H9 (cell line): ENCODE results near the gene CAPN8. TPM values are rescaled to one million over a fixed set of nuclear protein-coding genes. Genes with fewer than 3 reads are reported as not detected.

ENCODE experiments used
- DNase-seq: peaks from one replicate; pipeline ENCODE4 v3.0.0-alpha.2; 2017
- H2AFZ ChIP-seq: one replicate; pipeline ENCODE4 v1.6.1; 2013; ENCODE audit warnings: mild to moderate bottlenecking, low read length, control low read depth, moderate library complexity
- H2AK5ac ChIP-seq: 2 replicates; pipeline ENCODE4 v1.6.1; 2013; ENCODE audit warnings: low read length, control low read depth, mixed read lengths; ENCODE audit not compliant: insufficient read length
- H2BK120ac ChIP-seq: one replicate; pipeline ENCODE4 v1.6.1; 2013; ENCODE audit warnings: low read depth, mild to moderate bottlenecking, low read length, control low read depth, inconsistent platforms; ENCODE audit not compliant: poor library complexity, severe bottlenecking
- H2BK12ac ChIP-seq: 2 replicates; pipeline ENCODE4 v1.6.1; 2013; ENCODE audit warnings: low read length, control low read depth, mixed read lengths, low read depth; ENCODE audit not compliant: insufficient read length
- H2BK15ac ChIP-seq: 2 replicates; pipeline ENCODE4 v1.6.1; 2013; ENCODE audit warnings: low read depth, low read length, control low read depth
- H2BK20ac ChIP-seq: one replicate; pipeline ENCODE4 v1.6.1; 2013; ENCODE audit warnings: low read depth, mild to moderate bottlenecking, low read length, control low read depth, inconsistent platforms; ENCODE audit not compliant: poor library complexity, severe bottlenecking
- H2BK5ac ChIP-seq: 2 replicates; pipeline ENCODE4 v1.6.1; 2013; ENCODE audit warnings: low read length, control low read depth, mixed read lengths; ENCODE audit not compliant: insufficient read length
- H3K14ac ChIP-seq: 2 replicates; pipeline ENCODE4 v1.6.1; 2013; ENCODE audit warnings: low read length, control low read depth; ENCODE audit not compliant: insufficient read depth
- H3K18ac ChIP-seq: 2 replicates; pipeline ENCODE4 v1.6.1; 2013; ENCODE audit warnings: low read depth, mild to moderate bottlenecking, mixed read lengths, low read length, control low read depth; ENCODE audit not compliant: insufficient read length
- H3K23ac ChIP-seq: 2 replicates; pipeline ENCODE4 v1.6.1; 2013; ENCODE audit warnings: low read length, control low read depth, mixed read lengths, low read depth; ENCODE audit not compliant: insufficient read length
- H3K23me2 ChIP-seq: 2 replicates; pipeline ENCODE4 v1.6.1; 2013; ENCODE audit warnings: low read depth, mild to moderate bottlenecking, mixed read lengths, low read length, control low read depth; ENCODE audit not compliant: insufficient read length, poor library complexity, severe bottlenecking
- H3K27ac ChIP-seq: 2 replicates; pipeline ENCODE4 v1.5.1; 2013; ENCODE audit warnings: low read length, control low read depth, mixed read lengths, low read depth; ENCODE audit not compliant: insufficient read length
- H3K27me3 ChIP-seq: 2 replicates; pipeline ENCODE4 v1.6.1; 2013; ENCODE audit warnings: low read length, control low read depth, inconsistent platforms; ENCODE audit not compliant: insufficient read depth
- H3K4ac ChIP-seq: 2 replicates; pipeline ENCODE4 v1.6.1; 2013; ENCODE audit warnings: low read depth, mild to moderate bottlenecking, control low read depth, inconsistent platforms, low read length, moderate library complexity
- H3K4me1 ChIP-seq: 2 replicates; pipeline ENCODE4 v1.6.1; 2013; ENCODE audit warnings: low read length, control low read depth, inconsistent platforms; ENCODE audit not compliant: insufficient read depth
- H3K4me2 ChIP-seq: 2 replicates; pipeline ENCODE4 v1.6.1; 2013; ENCODE audit warnings: low read length, control low read depth, mixed read lengths; ENCODE audit not compliant: insufficient read length, insufficient read depth
- H3K56ac ChIP-seq: 2 replicates; pipeline ENCODE4 v1.6.1; 2013; ENCODE audit warnings: low read depth, mild to moderate bottlenecking, mixed read lengths, low read length, control low read depth; ENCODE audit not compliant: insufficient read length
- H3K79me1 ChIP-seq: 2 replicates; pipeline ENCODE4 v1.6.1; 2013; ENCODE audit warnings: low read depth, mild to moderate bottlenecking, moderate library complexity, low read length, control low read depth, inconsistent platforms; ENCODE audit not compliant: insufficient read depth, poor library complexity, severe bottlenecking
- H3K79me2 ChIP-seq: 2 replicates; pipeline ENCODE4 v1.6.1; 2013; ENCODE audit warnings: low read length, control low read depth, inconsistent platforms; ENCODE audit not compliant: insufficient read depth
- H3K9ac ChIP-seq: 2 replicates; pipeline ENCODE4 v1.6.1; 2013; ENCODE audit warnings: low read length, control low read depth, mixed read lengths; ENCODE audit not compliant: insufficient read length; ENCODE audit errors: extremely low read depth
- H3K9me3 ChIP-seq: one replicate; pipeline ENCODE4 v1.6.1; 2013; ENCODE audit warnings: low read depth, low read length, inconsistent platforms; ENCODE audit not compliant: control insufficient read depth
- H3T11ph ChIP-seq: one replicate; pipeline ENCODE4 v1.6.1; 2013; ENCODE audit warnings: mild to moderate bottlenecking, low read length, control low read depth, inconsistent platforms
- H4K20me1 ChIP-seq: one replicate; pipeline ENCODE4 v1.6.1; 2013; ENCODE audit not compliant: control insufficient read depth, insufficient read length, insufficient read depth
- H4K5ac ChIP-seq: 2 replicates; pipeline ENCODE4 v1.6.1; 2013; ENCODE audit warnings: low read depth, mild to moderate bottlenecking, mixed read lengths, low read length, control low read depth; ENCODE audit not compliant: insufficient read length
- H4K8ac ChIP-seq: replicated peaks from 2 replicates; pipeline ENCODE4 v1.6.1; 2013; ENCODE audit warnings: low read length, control low read depth, mixed read lengths, low read depth; ENCODE audit not compliant: insufficient read length
- H4K91ac ChIP-seq: 2 replicates; pipeline ENCODE4 v1.6.1; 2013; ENCODE audit warnings: low read depth, mild to moderate bottlenecking, moderate library complexity, mixed read lengths, low read length, control low read depth; ENCODE audit not compliant: insufficient read length
- H3K27ac Mint-ChIP-seq, 3 experiments: 2 replicates in 2 of 3; 3 replicates in 1 of 3; pipeline ENCODE4 v1.8.0; 2020 to 2021; ENCODE audit warnings: mixed read lengths in 3 of 3, mild to moderate bottlenecking in 1 of 3, moderate library complexity in 1 of 3
- H3K27me3 Mint-ChIP-seq: 2 replicates; pipeline ENCODE4 v1.8.0; 2021; ENCODE audit warnings: low read depth, mild to moderate bottlenecking, moderate library complexity, mixed read lengths
- H3K36me3 Mint-ChIP-seq, 3 experiments: 2 replicates in 2 of 3; 3 replicates in 1 of 3; pipeline ENCODE4 v1.8.0; 2020 to 2021; ENCODE audit warnings: low read depth in 3 of 3, mixed read lengths in 3 of 3; ENCODE audit not compliant: insufficient read depth in 1 of 3
- H3K4me1 Mint-ChIP-seq, 2 experiments: 2 replicates each; pipeline ENCODE4 v1.8.0; 2020; ENCODE audit warnings: mixed read lengths in 2 of 2
- H3K4me3 Mint-ChIP-seq, 2 experiments: 2 replicates in 1 of 2; 3 replicates in 1 of 2; pipeline ENCODE4 v1.8.0; 2020 to 2021; ENCODE audit warnings: mild to moderate bottlenecking in 2 of 2, mixed read lengths in 2 of 2, moderate library complexity in 1 of 2
- H3K9me3 Mint-ChIP-seq, 2 experiments: 2 replicates in 1 of 2; 3 replicates in 1 of 2; pipeline ENCODE4 v1.8.0; 2020; ENCODE audit warnings: mild to moderate bottlenecking in 2 of 2, mixed read lengths in 2 of 2, moderate library complexity in 1 of 2
- WGBS: extraction: QIAGEN DNeasy Blood & Tissue Kit; methylation state at CpG from one replicate; pipeline ENCODE4 v1.1.7; 2013; ENCODE audit warnings: missing lambda C conversion rate, low lambda C conversion rate, mixed read lengths; ENCODE audit not compliant: insufficient read length; ENCODE audit errors: extremely low coverage; 5-methylcytosine and 5-hydroxymethylcytosine counted together
- total RNA-seq: library from RNA; stranded (reverse); gene quantifications from 2 replicates; pipeline ENCODE4 v1.2.1, GENCODE V29; 2021
- TF ChIP-seq, protein P1 (sequence below): fragments of 200-600 bp; sonication (generic); conservative IDR thresholded peaks from 3 replicates; pipeline ENCODE4 v1.8.0; 2021; ENCODE audit warnings: antibody characterized with exemption, mild to moderate bottlenecking

CAPN8 gene
- total RNA-seq, 1 experiment from 2014 or later = not detected

DNA sequence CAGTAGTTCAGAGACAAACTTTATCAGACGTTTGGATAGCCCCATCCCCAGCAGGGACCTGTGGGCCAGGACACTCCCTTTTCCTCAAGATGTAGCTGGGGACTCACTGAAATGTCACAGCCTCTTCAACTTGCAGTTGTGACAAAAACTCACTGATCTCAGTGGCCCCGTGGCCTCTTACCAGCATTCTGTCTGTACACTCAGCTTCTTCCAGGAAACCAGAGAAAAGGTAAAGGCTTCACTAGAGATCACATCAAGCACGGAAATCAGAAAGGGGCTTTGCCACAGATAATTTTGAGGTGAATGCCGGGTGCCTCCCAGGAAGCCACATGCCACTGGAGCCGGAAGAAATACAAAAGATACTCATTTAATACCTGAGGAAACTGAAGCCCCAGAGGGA, 150.1 kb downstream of the CAPN8 start:
- Histone ChIP-seq H3K23me2 (no peaks in the 10 kb centered on the region), H3K9ac (no peak overlapping the region), H3K23ac (no peak overlapping the region), H3K14ac (no peak overlapping the region), H2BK20ac (no peak overlapping the region), H4K5ac (no peak overlapping the region), H2BK12ac (no peak overlapping the region), H4K8ac (no peak overlapping the region), H4K91ac (no peak overlapping the region), H3K18ac (no peak overlapping the region), H3K4ac (no peak overlapping the region), H3K9me3 (no peaks in the 10 kb centered on the region), H3K4me1 (peaks cover 6% of the 10 kb centered on the region; the same call in 1 of the 2 replicates), H2BK5ac (no peak overlapping the region), H3T11ph (no peak overlapping the region), H2AK5ac (no peak overlapping the region), H2AFZ (no peak overlapping the region), H3K79me1 (no peaks in the 10 kb centered on the region), H3K27me3 (no peaks in the 10 kb centered on the region), H3K27ac (no peak overlapping the region), H3K56ac (no peak overlapping the region), H2BK120ac (no peak overlapping the region), H3K79me2 (no peaks in the 10 kb centered on the region), H4K20me1 (no peaks in the 10 kb centered on the region), H2BK15ac (no peak overlapping the region), H3K4me2 (no peak overlapping the region)
- Mint-ChIP-seq H3K36me3 (peaks cover 3 to 26% (median 10%) of the 10 kb centered on the region in 3 experiments; a peak in 5 of 7 replicates), H3K4me3 (no peak overlapping the region), H3K4me1 (peaks cover 19 to 20% of the 10 kb centered on the region in 2 experiments), H3K27me3 (peaks cover 3% of the 10 kb centered on the region), H3K9me3 (peaks cover 19 to 21% of the 10 kb centered on the region in 2 experiments), H3K27ac (no peak overlapping the region)
- no peak for DNase-seq
- no CpG with 5 or more reads among the region's 5 CpGs for WGBS
- TF ChIP-seq, protein P1, sequence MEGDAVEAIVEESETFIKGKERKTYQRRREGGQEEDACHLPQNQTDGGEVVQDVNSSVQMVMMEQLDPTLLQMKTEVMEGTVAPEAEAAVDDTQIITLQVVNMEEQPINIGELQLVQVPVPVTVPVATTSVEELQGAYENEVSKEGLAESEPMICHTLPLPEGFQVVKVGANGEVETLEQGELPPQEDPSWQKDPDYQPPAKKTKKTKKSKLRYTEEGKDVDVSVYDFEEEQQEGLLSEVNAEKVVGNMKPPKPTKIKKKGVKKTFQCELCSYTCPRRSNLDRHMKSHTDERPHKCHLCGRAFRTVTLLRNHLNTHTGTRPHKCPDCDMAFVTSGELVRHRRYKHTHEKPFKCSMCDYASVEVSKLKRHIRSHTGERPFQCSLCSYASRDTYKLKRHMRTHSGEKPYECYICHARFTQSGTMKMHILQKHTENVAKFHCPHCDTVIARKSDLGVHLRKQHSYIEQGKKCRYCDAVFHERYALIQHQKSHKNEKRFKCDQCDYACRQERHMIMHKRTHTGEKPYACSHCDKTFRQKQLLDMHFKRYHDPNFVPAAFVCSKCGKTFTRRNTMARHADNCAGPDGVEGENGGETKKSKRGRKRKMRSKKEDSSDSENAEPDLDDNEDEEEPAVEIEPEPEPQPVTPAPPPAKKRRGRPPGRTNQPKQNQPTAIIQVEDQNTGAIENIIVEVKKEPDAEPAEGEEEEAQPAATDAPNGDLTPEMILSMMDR = no peak
